Activated CD8-positive, alpha-beta memory T cell treated with anti-CD3 and anti-CD28 coated beads for 36 hours (primary cell): ENCODE measurements around the gene KLF3. TPM values are rescaled to one million over a fixed set of nuclear protein-coding genes. Genes with fewer than 3 reads are reported as not detected.

Source experiments
- CTCF ChIA-PET: fragments of 350-600 bp; sonication (Branson Sonifier 250); formaldehyde crosslinking; loops from one replicate; lab custom pipeline; 2021; ENCODE audit warnings: antibody characterized with exemption; lab: Charles Lee
- POLR2A ChIA-PET: fragments of 350-600 bp; sonication (Branson Sonifier 250); formaldehyde crosslinking; loops from one replicate; lab custom pipeline; 2021; ENCODE audit warnings: antibody characterized with exemption; lab: Charles Lee
- total RNA-seq, 2 experiments: library from RNA; stranded (reverse); gene quantifications; one replicate each; pipeline ENCODE4 v1.2.3, GENCODE V29; 2021

Gene KLF3
- total RNA-seq, 2 experiments from 2014 or later: 7.1 to 7.4 TPM

DNA sequence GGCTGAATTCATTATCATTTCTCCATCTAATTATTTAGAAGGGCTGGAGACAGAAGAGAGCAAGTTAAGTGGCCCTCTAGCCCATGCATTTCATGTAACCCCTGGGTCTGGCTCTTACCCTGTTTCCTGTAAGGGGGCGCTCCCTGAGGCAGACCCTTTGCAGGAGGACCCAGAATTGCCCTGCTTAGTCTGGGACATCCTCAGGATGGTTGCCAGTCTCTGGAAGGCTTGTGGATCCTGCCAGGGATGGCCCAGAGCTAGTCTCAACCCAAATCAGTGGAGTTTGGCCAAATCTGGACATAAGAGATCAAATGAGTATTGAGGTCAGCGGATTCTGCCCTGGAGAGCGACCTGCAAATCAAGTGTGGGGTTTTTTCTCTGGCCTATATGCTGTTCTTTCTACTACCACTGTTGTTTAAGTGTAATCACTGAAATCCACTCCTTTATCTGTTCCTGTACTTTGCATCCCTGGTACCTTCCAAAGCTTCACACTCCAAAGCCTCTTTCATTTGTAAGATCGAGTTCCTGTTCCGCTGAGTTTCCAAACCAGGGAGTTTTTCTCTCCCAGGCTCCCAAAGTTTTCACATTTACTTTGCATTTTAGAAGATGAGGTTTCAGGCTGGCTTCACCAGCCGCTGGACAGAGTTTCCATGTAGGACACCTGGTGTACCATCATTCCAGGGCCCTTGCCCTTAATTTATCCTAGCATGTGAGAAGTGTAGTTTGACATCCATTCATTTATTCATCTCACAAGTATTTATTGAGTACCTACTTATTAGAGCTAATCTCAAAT lies 6.3 kb downstream of the KLF3 start:
- CTCF ChIA-PET: interaction anchor here (1.1 kb wide), 1 partner anchor 61 kb away, joined by 3 read pairs; no protein-coding TSS in a partner anchor

DNA sequence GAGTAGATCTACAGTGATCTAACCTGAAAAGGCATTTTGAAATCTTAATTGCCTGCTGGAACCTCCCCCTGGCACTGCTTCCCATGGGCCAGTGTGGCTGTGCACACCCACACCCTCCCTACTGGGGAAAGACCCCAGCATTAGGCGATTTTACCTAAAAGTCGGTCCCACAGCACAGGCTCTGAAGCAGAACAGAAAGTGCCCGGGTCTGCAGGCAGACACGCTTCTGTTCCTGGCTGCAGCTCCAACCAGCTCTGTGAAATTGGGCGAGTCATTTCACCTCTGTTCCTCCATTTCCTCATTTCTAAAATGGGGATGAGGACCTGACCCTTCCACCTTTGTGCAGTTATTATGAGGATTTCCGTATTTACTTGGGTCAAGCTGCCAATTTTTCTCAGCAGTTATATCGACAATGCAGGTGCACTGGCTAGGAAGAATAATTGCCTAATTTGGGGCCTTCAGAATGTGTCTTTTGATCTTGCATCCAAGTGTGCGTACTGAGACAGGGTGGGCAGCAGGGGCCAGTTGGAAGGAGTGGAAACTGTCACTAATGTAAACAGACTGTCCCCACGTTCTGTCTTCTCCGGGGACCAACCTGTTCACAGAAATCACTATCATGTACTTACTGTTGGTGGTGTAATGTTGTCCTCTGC lies 7.1 kb downstream of the KLF3 start:
- CTCF ChIA-PET: interaction anchor here (2.2 kb wide), 1 partner anchor 351 kb away, joined by 4 read pairs; no protein-coding TSS in a partner anchor
- POLR2A ChIA-PET: no interaction called here

More for the DNA sequence above, 6.3 kb downstream of the KLF3 start:
- POLR2A ChIA-PET: no interaction called here

DNA sequence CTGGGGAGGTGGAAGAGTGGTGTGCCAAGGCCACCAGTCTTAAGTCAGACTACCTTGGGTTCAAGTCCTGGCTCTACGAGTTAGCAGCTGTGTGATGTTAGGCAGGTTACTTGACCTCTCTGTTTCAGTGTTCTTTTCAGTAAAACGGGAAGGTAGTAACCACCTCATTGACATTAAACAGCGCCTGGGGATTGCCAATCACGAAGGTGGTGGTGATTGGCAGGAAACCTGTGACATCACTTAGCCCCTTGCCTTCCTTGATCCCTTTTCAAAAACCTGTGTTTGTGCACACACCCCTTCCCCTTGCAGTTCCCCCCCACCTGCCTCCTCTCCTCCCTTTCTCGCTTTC lies 7.6 kb downstream of the KLF3 start:
- POLR2A ChIA-PET: no interaction called here
- CTCF ChIA-PET: interaction anchor here (2.2 kb wide), 1 partner anchor 352 kb away, joined by 4 read pairs; no protein-coding TSS in a partner anchor

GRCh38 chr4:38672074-38672396 lies 8.0 kb downstream of the KLF3 start:
- ChIA-PET POLR2A (interaction anchor here (0.6 kb wide), 1 partner anchor 478 kb away, joined by 3 read pairs; no protein-coding TSS in a partner anchor), CTCF (interaction anchor here (2.2 kb wide), 1 partner anchor 352 kb away, joined by 4 read pairs; no protein-coding TSS in a partner anchor)

DNA sequence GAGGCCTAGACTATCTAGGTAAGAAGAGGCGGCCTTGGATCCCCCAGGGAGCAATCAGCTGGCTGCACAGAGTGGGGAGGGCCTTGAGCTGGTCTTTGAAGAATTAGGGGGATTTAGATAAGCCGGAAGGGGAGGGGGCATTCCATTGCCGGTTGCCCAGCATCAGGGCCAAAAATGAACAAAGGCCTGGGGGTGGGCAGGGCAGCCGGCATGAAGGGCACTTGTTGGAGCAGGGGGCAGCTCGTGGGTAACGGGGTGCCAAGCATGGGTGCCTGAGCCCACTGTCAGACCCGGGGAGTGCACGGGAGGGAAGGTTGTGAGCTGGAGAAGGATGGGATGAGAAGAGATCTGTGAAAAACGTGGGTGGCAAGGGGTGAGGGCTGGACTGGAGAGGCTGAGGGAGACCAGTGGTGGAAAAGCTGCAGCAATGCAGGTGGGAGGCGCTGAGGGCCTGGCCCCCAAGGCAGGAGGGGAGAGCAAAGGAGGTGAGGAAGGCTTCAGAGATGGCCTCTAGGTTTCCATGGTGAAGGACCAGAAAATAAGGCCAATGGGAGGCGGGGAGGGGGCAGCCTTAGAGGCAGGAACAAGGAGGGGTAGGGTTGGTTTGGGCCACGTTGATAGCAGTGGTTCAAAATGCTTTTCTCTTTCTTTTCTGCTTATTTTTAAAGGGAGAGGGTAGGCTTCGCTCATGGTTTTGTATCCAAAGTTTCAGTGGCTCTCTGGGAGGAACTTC lies 8.6 kb downstream of the KLF3 start:
- ChIA-PET POLR2A (interaction anchor here (0.5 to 0.6 kb wide), 2 partner anchors 33 to 478 kb away, joined by 3 to 4 read pairs; no protein-coding TSS in a partner anchor), CTCF (interaction anchor here (2.2 kb wide), 1 partner anchor 353 kb away, joined by 4 read pairs; no protein-coding TSS in a partner anchor)

- POLR2A ChIA-PET: interaction anchor here (0.5 kb wide), 1 partner anchor 32 kb away, joined by 4 read pairs; no protein-coding TSS in a partner anchor
- CTCF ChIA-PET: interaction anchor here (0.8 to 2.2 kb wide), 5 partner anchors 354 to 494 kb away, joined by 3 to 12 read pairs (median 4); no protein-coding TSS in a partner anchor
These were observed 9.4 kb downstream of the KLF3 start for GRCh38 chr4:38673130-38673978.

- CTCF ChIA-PET: interaction anchor here (0.6 to 2.2 kb wide), 9 partner anchors 10 to 495 kb away, joined by 3 to 12 read pairs (median 3); no protein-coding TSS in a partner anchor
These were observed 10.5 kb downstream of the KLF3 start for GRCh38 chr4:38674258-38675144.

DNA sequence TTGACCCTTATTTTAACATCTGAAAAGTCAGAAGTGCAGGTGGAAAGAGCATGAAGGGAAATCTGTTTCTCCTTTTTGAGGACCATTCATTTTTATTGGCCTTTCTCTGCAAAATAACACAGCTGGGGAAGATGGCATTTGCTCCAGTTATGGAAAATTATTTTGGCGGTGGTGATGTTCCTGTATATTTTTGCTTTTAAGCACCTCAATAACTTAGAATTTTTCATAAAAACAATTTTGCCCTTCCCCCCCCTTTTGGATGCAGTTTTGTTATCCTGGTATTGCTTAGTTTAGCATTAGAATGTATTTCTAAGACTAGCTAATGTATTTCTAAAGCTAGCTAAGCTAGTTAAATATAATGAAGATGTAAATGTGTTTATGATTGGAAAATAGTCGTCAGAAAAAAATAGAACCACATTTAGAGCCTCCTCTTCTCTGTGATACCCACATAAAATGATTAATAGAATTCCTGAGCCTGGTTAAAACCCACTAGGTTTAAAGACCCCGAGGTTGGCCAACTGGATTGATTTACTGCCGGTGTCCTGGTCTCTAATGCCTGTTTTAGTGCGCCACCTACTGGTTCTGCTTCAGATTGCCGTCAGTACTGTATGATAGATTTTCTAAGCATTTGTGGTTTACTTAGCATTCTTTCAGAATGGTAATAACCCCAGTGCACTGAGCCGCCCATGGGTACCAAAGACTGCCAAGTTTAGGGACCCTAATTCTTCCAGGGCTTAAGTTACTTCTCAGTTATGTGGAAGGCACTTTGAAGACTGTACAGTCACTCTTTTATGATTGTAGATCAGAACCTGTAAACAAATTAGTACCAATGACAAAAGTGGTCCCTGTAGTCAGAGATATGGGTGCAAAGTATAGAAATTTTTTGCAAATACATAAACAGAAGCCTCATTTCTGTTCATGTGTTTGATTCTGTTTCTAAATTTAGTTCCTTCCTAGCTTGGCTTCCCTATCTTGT lies 11.4 kb downstream of the KLF3 start:
- CTCF ChIA-PET: interaction anchor here (0.6 to 2.2 kb wide), 6 partner anchors 130 to 495 kb away, joined by 3 to 12 read pairs (median 3); no protein-coding TSS in a partner anchor
- POLR2A ChIA-PET: interaction anchor here (0.6 kb wide), 1 partner anchor 40 kb away, joined by 3 read pairs; no protein-coding TSS in a partner anchor

More at GRCh38 chr4:38674258-38675144, 10.5 kb downstream of the KLF3 start:
- POLR2A ChIA-PET: interaction anchor here (0.6 kb wide), 1 partner anchor 39 kb away, joined by 3 read pairs; no protein-coding TSS in a partner anchor

DNA sequence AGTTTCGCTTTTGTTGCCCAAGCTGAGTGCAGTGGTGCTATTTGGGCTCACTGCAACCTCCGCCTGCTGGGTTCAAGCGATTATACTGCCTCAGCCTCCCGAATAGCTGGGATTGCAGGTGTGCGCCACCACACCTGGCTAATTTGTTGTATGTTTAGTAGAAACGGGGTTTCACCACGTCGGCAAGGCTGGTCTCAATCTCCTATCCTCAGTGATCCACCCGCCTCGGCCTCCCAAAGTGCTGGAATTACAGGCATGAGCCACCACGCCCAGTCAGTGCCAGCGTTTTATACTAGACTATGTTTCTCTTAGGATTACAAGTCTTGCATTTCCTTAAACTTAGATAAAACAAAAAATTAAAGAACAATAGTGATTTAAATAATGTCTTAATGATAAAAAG lies 13.0 kb downstream of the KLF3 start:
- POLR2A ChIA-PET: no interaction called here
- CTCF ChIA-PET: interaction anchor here (0.7 to 2.8 kb wide), 5 partner anchors 45 to 498 kb away, joined by 3 to 10 read pairs (median 4); no protein-coding TSS in a partner anchor

DNA sequence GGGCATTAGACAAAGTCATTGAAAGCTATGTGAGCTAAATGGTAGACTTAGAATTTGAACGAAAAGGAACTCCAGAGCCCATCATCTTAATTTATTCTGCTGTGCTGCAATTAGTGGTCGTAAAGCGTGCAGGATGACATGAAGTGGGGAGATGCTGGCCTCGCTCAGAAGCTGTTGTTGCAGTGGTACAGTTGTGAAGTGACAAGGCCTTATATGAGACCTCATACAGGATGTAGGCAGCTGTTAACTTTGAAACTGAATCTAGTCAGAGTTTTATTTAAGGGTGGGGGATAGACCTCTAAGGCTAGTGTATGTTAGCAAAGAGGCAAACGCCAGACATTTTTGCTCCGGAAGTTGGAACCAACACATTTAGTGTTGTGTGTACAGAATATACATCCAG lies 13.4 kb downstream of the KLF3 start:
- CTCF ChIA-PET: interaction anchor here (0.7 to 2.8 kb wide), 5 partner anchors 45 to 498 kb away, joined by 3 to 10 read pairs (median 4); no protein-coding TSS in a partner anchor
- POLR2A ChIA-PET: no interaction called here

DNA sequence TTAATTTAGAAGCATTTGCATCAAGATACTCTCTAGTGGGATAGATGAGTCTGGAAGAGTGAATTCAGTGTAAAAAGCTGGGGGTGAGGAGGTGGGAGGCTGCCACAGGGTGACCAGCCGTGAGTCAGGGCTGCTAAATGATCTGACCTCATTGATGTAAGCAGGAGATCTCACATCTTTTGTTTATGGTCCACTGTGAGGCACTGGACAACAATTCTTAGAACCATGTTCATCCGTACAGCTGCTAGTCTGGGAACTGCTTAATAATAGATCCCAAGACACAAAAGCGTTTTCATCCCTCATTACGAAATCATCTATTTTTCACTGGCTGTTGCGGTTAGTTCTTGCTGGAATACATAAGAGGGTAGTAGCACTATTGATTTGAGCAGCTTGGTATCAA lies 14.1 kb downstream of the KLF3 start:
- ChIA-PET POLR2A (no interaction called here), CTCF (interaction anchor here (0.8 to 2.8 kb wide), 3 partner anchors 46 to 499 kb away, joined by 3 to 10 read pairs (median 9); no protein-coding TSS in a partner anchor)

DNA sequence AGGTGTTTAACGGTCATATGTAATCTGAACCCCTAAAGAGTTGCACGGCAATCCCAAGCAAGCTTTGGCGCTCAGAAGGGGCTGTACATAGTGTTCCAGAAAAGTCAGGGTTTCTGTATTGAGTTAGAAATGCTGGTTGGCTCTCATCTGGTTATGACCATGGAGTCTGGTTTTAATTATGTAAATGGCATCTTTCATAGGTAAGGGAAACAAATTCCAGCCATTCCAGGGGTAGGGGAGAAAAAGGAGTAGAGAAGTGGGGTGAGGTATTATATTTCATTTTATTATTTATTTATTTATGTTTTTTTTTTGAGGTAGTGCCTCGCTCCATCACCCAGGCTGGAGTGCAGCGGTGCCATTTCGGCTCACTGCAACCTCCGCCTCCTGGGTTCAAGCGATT lies 15.9 kb downstream of the KLF3 start:
- ChIA-PET CTCF (interaction anchor here (1.0 kb wide), 1 partner anchor 360 kb away, joined by 3 read pairs; no protein-coding TSS in a partner anchor), POLR2A (no interaction called here)

- CTCF ChIA-PET: no interaction called here
These were observed 17.4 kb downstream of the KLF3 start for GRCh38 chr4:38681281-38681991.

DNA sequence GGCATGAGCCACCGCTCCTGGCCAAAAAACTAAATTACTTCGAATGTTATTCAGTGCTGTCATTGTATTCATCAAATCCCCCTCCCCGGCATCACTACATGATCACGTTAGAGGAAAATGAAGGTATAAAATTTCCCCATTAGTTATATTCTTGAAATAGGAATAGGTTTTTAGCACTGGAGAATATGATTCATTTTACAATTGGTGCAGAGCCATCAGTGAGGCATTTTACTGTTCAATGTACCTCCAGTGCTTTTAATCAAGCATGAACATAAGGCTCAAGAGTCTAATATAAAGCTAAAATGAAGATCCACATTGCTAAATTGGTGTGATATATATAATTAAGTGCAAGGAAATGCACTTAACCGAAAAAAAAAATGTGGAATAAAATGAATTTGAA lies 18.3 kb downstream of the KLF3 start:
- ChIA-PET POLR2A (interaction anchor here (0.5 kb wide), 1 partner anchor 504 kb away, joined by 15 read pairs; no protein-coding TSS in a partner anchor), CTCF (no interaction called here)

More at GRCh38 chr4:38681281-38681991, 17.4 kb downstream of the KLF3 start:
- POLR2A ChIA-PET: no interaction called here

DNA sequence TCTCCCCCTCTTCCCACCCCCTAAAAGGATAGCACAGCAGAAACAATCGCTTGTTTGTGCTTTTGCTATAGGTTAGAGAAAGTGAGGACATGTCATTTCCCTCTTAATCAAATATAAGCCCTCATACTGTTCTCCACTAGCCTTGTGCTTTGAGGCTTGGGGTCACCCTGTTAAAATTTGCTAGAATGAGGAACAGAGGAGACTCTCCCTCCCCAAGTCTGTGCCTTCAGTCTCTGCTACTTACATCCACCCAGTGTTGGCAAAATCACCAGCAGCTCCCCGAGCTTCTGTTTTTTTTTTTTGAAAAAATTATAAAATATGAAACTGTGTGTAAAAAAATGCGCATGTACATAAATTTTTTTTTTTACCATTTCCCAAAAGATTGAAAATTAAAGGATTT lies 19.3 kb downstream of the KLF3 start:
- CTCF ChIA-PET: no interaction called here
- POLR2A ChIA-PET: no interaction called here
